ENCODE measurements around the gene PSME2.

- peak; percentile 75 for TF ChIP-seq POLR2A (IDR thresholded peaks at IDR 0.05; ENCODE audit: low read depth, low read length)
- TF ChIP-seq POLR2AphosphoS5 (IDR thresholded peaks at IDR 0.05; ENCODE audit: insufficient read depth, low read depth, low read length) = peak; percentile 67
- no peak for TF ChIP-seq CTCF (IDR thresholded peaks at IDR 0.05; ENCODE audit: extremely low read depth in 1 of 2, insufficient read depth in 1 of 2, low read depth in 1 of 2, low read length in 2 of 2)
- TF ChIP-seq JUN (IDR thresholded peaks at IDR 0.05; ENCODE audit: borderline replicate concordance, insufficient read depth, insufficient read length, low read depth) = no peak
- no peak for TF ChIP-seq EZH2 (IDR thresholded peaks at IDR 0.05; ENCODE audit: borderline replicate concordance, low read depth, low read length, severe bottlenecking)
- TF ChIP-seq MYC (IDR thresholded peaks at IDR 0.05; ENCODE audit: low read depth, low read length) = no peak
Observed at GRCh38 chr14:24146978-24147760, 759 bp upstream of the PSME2 start, which contains the start of gene RNF31.
